ENCODE data around the gene PSMA6.

DNA sequence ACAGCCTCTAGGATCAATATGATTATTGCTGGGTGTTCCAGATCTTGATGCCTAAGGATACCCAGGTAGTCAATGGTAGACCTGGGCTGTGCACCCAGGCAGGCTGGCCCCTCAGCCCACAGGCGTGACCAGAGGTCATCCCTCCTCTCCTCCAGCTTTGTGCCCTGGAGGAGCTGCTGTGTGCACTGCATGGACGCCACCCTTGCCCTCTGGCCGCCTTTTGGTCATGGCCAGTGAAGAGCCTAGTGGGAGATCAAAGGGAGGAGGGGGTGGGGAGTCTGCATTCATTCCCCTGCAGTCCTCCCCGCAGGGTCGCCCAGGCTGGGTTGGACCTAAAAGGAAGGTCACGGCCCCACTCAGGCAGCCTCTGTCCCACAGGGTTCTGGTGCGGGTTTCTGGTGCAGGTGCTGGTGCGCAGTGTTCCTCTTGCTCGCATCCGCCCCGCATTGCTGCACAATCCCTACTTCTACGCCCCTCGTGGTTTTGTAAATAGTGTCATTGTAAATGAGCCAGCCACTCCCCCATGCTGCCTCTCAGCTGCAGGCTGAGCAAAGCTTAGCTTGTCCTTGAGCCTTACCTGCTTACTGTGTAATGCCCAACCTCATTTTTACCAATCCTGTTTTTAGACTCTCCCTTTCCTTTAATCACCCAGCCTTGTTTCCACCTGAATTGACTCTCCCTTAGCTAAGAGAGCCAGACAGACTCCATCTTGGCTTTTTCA lies 55.3 kb downstream of the PSMA6 start:
- TF ChIP-seq CTCF (conservative IDR thresholded peaks at IDR 0.05; ENCODE audit: low read depth, low read length), result no peak
- no peak for TF ChIP-seq EZH2phosphoT487 (IDR thresholded peaks at IDR 0.05; ENCODE audit: borderline replicate concordance, low read length)

All from PC-3 (cell line).